ENCODE data around the gene MEF2B.
"Not testable (repeated sequence)": the region's sequence is repeated elsewhere in the genome, so short reads cannot be mapped to it uniquely, and the experiment has no call there.

Gene MEF2B

DNA sequence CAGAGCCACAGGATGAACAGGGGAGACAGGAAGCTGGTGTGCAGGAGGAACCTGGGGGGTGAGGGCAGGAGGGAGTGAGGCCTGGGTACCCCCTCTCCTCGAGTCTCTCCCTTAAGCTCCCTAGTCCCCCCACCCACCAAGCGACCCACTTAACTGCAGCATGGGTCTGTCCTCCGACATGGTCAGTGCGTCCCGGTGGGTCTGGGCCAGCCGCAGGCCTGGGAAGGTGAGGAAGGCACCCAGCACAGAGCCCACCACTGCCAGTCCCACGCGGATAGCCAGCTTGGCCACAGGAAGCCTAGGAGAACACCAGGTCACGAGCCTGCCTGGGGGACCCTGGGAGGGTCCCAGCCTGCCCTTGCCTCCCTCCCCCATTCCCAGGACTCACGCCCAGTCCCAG is 48.7 kb downstream of the MEF2B start:
- DNase-seq, result no peak

DNA sequence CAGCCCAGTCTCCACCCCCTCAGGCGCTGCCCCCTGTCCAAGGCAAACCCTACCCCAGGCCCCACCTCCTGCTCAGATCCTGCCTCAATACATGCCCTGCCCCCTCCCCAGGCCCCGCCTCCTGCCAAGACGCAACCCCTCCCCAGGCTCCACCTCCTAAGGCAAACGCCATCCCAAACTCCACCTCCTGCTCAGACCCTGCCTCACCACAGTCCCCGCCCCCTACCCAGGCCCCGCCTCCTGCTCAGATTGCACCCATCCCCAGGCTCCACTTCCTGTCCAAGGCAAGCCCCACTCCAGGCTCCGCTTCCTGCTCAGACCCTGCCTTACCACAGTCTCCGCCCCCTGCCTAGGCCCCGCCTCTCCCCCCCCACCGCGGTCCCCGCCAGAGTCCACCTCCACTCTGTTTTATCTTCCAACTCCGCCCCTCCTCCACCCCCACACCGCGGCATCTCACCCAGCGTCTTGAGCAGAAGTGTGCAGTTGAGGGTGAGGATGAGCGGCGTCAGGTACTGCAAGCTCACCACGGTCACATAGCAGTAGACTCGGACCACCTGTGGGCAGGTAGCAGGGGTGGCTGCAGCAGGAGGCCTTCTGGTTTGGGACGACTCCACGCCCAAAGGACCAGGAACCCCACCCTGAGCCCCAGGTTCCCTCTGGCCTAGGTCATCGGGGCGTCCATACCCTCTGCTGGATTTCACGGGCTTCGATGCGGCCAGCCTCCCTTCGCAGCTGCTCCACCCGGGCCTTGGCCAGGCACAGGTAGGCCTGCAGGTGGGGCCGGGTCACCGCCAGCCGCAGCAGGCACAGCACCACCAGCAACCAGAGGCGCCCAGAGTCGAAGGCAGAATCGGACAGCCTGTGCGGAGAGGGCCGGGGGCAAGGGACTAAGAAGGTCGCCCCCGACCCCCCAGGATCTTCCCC is 49.5 kb downstream of the MEF2B start:
- no peak for DNase-seq

- no peak for DNase-seq
Observed at GRCh38 chr19:19119325-19120237, 50.5 kb downstream of the MEF2B start.

- no peak for DNase-seq
Observed at GRCh38 chr19:19115954-19116353, 54.1 kb downstream of the MEF2B start.

DNA sequence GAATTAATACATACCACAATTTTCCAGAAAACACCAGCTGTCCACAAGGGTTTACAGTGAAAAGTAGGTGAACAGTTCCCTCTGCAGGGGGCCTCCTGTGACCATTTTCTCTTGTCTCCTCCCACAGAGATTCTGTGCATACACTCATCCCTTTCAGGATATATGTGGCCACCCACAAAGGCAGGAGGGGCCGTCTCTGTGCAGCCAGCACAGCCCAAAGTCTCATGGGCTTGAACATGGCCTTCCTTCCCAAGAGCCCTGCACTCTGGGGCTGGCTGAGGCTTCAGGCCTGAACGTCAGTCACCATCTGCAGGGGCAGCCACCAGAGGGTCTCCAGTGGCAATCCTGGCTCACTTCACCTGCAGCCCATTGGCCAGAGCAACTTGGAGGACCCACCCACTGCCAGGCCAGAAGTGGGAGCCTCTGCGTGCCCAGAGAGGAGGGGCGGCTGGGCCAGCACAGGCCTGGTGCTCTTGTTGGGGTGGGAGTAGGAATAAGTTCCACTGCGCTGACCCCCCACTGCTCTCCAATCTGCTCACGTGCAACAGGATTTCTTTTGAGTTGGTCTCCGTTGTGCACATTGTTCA is 56.9 kb downstream of the MEF2B start:
- peak in 1 of 2 experiments; percentile 41 for DNase-seq

DNA sequence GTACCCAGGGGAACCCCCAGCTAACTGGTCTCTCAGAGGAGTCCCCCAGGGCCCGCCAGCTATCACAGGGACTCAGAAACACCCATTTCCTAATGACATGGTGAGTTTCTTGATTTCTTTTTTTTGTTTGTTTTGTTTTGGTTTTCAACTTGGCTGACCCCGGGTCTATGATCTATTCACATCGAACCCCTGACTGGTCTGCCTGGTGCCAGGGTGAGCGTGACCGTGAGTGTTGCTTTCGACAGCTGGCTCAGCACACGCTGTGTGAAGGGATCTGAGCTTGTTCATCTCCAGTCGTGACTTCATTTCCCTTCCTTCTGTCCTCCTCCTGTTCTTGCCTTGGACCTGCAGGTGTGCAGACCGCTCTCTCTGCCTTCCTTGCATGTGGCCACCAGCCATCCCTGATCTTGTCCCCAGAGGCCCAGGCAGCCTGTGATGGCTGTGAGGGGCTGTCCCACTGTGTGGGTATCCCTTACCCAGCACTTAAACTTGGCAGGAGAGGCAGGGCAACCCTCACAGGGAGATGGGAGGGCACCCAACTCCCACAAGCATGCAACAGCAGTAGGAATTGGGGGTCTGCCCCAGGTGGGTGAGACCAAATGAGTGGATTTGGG is 58.0 kb downstream of the MEF2B start:
- DNase-seq, result no peak

DNA sequence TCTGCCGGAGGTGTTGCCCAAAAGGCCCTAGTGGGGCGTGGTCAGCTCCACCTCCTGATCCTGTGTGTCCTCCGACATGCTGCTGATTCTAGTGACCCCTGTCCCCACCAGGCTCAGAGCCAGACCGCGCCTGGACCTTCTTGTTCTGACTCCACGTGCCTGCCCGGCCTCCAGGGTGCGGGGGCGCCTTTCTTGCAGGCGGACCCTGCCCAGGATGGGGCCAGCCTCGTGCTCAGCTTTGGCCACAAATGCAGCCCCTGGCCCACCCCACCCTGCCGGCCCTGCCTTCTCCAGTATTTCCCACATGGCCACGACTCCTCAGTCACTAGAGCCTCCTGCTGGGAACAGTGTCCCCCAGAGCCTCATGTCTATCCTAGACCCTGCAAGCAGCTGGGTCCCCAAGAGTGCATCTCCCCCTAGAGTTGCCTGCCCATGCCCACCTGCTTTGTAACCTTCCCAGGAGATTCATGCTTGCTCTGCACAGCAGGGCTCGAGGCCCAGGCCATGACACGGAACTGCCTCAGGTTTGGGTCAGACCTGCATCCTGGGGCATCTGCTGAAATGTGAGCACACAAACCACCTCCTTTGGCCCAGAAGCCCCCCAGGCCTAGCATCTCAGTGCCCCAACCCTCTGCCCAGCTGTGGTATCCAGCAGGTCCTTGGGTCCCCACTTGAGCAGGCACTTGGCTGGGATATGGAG is 58.8 kb downstream of the MEF2B start:
- DNase-seq, result no peak

GRCh38 chr19:19110410-19111135 is 59.5 kb downstream of the MEF2B start:
- DNase-seq, result no peak

DNA sequence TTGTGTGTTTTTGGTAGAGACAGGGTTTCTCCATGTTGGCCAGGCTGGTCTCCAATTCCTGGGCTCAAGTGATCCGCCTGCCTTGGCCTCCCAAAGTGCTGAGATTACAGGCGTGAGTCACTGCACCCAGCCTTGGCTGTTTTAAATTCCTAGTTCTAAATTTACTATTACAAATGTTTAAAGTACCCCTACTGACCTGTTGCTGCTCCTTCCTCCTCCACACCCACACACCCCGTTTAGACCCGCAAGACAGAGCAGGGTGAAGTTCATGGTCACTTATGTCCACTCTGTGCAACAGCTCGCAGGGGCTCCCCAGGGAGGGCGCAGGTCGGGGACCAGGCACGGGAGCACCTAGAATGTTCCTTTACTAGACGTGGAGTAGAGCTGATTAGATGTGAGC is 60.5 kb downstream of the MEF2B start:
- no peak for DNase-seq

GRCh38 chr19:19107654-19108053 is 62.4 kb downstream of the MEF2B start:
- no peak for DNase-seq

GRCh38 chr19:19106938-19107337 is 63.1 kb downstream of the MEF2B start:
- not testable (repeated sequence) for DNase-seq

DNA sequence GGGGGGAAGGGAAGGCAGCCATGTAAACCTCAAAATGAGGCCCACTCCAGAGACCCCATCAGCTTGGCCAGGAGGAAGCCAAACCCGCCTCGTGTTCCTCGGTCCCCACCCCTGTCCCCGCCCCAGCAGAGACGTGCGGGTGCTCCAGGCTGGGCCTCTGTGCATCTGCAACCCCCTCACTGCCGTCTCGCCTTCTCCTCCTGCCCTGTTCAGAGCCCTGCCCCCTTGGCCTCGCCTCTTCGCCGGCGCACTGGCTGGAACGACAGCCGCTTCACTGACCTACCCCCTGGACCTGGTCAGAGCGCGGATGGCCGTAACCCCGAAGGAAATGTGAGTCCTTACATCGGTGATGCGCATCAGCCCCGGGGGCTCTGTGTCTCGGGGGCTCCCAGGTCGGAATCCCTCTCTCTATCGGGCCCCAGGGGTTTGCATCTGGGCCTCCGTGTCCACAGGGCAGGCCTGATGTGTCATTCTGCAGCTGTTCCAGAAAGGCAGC is 64.0 kb downstream of the MEF2B start:
- no peak for DNase-seq

DNA sequence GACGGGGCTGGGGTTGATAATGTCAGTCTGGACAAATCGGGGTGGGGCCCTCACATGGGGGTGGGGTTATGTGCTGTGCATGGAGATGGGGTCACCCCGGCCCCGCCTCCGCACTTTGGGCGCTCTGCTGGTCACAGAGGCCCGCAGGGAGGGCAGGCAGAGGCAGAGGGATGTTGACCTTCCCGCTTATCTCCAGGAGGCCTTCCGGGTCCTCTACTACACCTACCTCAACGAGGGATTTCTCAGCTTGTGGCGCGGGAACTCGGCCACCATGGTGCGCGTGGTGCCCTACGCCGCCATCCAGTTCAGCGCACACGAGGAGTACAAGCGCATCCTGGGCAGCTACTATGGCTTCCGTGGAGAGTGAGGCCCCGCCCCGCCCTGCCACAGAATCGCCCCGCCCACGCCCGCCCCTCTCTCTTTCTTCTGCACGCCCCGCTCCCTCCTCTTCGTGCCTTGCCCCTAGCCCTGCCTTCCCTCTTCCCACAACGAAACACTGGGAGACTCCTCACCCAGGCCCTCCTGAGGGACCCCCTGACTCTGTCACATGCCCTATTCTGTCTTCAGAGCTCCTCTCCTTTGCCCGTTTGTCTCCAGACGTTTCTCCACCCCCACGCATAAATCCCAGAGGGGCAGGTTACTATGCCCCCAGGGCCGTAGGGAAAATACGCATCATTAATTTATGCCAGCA is 64.6 kb downstream of the MEF2B start:
- DNase-seq, result no peak

- DNase-seq, result no peak
Observed at GRCh38 chr19:19103167-19103566, 66.9 kb downstream of the MEF2B start.

DNA sequence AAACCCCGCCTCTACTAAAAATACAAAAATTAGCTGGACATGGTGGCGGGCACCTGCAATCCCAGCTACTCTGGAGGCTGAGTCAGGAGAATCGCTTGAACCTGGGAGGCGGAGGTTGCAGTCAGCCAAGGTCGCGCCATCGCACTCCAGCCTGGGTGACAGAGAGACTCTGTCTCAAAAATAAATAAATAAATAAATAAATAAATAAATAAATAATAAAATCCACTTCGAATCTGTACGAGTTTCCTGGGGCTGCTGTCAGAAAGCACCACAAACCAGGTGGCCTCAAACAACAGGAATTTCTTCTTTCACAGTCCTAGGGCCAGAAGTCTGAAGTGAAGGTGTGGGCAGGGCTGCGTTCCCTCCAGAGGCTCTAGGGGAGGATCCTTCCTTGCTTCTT is 67.5 kb downstream of the MEF2B start:
- DNase-seq, result not testable (repeated sequence)

DNA sequence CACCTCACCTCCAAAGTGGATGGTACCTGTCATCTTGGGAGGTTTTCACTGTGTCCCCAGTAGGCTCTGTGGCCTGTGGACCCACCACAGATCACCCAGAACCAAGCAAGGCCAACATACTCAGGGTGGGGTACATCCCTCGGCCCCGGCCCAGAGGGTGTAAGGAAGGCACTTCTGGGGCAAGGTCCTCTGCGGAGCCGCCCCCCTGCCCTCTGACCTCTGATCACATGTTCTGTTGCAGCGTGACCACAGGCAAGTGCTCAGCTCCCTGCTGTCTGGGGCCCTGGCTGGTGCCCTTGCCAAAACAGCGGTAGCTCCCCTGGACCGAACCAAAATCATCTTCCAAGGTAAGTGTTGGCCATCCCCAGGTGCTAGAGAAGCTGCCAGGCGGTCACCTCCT is 68.5 kb downstream of the MEF2B start:
- DNase-seq, result no peak

- DNase-seq, result no peak
Observed at GRCh38 chr19:19098703-19099632, 71.1 kb downstream of the MEF2B start.

- no peak for DNase-seq
Observed at GRCh38 chr19:19098084-19098702, 71.9 kb downstream of the MEF2B start.
